ENCODE data around the gene SMIM11. TPM values are rescaled to one million over a fixed set of nuclear protein-coding genes. Genes with fewer than 3 reads are reported as not detected.
"Not testable (repeated sequence)": the region's sequence is repeated elsewhere in the genome, so short reads cannot be mapped to it uniquely, and the experiment has no call there.

Gene SMIM11
- total RNA-seq, 4 donors from 2014 or later: 0.34 to 7.7 (median 4.7) TPM

DNA sequence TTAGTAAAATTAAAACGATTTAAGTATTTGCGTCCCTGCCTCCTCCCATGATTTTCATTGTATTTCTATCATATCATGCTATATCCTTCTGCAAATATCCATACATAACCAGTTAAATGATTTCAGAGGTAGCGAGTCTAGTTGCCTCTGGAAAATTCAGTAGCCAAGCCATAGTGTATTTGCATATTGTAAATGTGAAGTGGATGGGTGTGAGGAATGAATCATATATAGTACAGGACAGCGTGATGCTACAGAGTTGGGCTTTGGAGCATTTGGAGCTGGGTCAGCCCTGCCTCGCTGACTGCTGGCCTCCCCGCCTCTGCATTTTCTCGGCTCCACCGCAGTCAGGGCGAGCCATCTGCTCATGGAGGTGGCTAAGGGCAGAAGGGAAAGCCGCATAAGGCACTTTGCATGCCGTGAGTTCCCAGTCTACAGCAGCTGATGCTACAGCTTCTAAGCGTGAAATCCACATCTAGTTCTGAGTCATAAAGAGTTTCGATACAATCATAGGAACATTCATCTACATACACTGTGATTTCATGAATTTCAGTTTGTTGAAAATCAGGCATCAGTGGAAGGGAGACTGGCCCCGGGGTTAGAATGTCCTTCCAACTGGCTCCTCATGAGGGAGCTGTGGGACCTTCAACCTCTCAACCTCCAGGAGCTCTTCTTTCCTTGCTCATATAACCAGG is 8.6 kb downstream of the SMIM11 start:
- WGBS, 2 donors: no CpG with 5 or more reads among the region's 14 CpGs
- DNase-seq (ENCODE audit: low spot score in 2 of 2); H3K4me3 ChIP-seq (ENCODE audit: low read depth, poor library complexity, severe bottlenecking); intact Hi-C loops (cut with DNase I; ENCODE audit: low total_unique reads): not testable (repeated sequence)

DNA sequence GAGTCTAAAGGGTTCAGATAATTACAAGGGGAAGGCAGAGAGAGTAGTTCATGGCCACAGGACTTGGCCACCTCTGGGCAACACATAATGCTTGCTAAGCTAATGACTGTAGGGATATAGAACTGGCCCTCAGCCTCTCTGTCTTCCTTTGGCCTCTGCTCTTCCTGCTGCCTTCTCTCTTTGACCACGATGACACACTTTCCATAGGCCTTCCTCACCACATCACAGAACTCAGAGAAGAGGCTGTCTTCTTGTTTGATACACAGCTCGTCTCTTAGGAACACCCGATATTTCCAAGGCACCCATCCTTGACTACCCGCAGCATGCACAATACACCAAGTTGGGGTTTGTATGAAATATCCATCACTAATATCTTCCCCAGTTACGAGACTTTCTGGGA is 25.2 kb downstream of the SMIM11 start:
- H3K4me3 ChIP-seq (ENCODE audit: low read depth, poor library complexity, severe bottlenecking); DNase-seq (ENCODE audit: low spot score in 2 of 2); intact Hi-C loops (cut with DNase I; ENCODE audit: low total_unique reads): not testable (repeated sequence)
- WGBS, 2 donors: no CpG with 5 or more reads among the region's 5 CpGs

DNA sequence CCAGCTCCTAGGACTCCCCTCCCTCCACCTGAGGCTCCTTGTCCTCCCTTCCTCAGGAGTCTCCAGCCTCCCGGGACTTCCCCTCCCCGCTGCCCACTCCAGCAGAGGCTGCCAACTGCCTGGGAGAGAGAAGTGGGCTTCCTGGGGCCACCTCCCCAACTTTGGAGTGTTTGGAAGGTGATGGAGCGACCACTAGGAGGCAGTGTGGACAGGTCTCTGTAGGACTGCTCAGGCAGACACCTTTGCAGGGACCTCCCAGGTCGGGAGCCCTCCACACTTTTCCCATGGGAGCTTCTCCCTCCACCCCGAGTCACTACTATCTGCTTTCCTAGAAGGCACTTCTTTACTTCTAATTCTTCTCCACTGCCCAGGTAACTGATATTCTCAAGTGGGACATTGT is 29.4 kb downstream of the SMIM11 start:
- DNase-seq (ENCODE audit: low spot score in 2 of 2); intact Hi-C loops (cut with DNase I; ENCODE audit: low total_unique reads); H3K4me3 ChIP-seq (ENCODE audit: low read depth, poor library complexity, severe bottlenecking): not testable (repeated sequence)
- no CpG with 5 or more reads among the region's 5 CpGs for WGBS, 2 donors

DNA sequence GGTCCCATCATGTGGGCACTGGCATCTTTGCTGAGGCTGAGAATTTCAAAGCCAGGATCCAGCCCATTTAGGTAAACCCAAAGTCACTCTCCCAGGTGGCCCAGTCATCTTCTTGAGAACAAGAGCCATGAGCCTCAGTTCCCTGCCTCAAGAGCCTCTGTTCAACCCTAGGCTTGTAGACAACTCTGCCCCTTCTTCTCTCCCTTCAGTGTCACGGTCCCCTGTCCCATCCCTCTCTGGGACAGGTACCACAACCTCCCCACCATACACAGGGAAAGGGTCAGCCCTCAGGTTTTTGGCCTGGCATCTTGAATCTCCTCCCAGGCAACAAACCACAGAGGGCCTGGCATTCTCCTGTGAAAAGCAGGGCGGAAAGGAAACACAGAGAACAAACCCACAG is 30.4 kb downstream of the SMIM11 start:
- DNase-seq (ENCODE audit: low spot score in 2 of 2); H3K4me3 ChIP-seq (ENCODE audit: low read depth, poor library complexity, severe bottlenecking); intact Hi-C loops (cut with DNase I; ENCODE audit: low total_unique reads): not testable (repeated sequence)
- no CpG with 5 or more reads among the region's 2 CpGs for WGBS, 2 donors

DNA sequence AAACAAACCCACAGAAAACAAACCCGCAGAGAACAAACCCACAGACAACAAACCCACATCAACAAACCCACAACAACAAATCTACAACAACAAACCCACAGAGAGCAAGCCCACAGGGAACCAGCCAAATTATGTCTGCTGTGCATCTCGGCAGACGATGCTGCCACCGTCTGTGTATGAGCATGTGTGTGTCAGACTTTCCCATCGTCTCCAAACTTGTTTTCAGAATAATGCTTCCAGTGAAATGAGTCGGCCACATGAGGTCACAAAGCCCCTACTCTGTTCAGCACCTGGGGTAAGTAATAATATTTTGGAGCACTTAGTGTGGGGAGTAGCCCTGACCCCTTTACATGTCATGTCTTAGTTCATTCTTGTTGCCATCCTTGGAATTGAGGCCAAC is 30.8 kb downstream of the SMIM11 start:
- no CpG with 5 or more reads among the region's 6 CpGs for WGBS, 2 donors
- H3K4me3 ChIP-seq (ENCODE audit: low read depth, poor library complexity, severe bottlenecking); DNase-seq (ENCODE audit: low spot score in 2 of 2); intact Hi-C loops (cut with DNase I; ENCODE audit: low total_unique reads): not testable (repeated sequence)

DNA sequence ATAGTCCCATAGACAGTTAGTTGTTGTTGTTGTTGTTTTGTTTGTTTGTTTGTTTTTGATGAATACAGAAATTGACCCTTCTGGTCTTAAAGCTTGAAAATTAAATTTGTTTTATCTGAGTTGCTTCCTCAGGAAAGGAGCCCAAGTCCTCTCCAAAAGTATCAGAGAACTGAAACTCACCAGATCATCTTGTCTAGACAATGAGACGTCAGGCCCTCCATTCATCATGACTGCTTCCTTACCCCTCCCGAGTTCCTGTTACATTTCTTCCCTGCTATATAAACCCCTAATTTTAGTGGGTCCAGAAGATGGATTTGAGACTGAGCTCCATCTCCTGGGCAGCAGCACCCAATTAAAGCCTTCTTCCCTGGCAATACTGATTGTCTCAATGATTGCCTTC is 31.4 kb downstream of the SMIM11 start:
- H3K4me3 ChIP-seq (ENCODE audit: low read depth, poor library complexity, severe bottlenecking); DNase-seq (ENCODE audit: low spot score in 2 of 2); intact Hi-C loops (cut with DNase I; ENCODE audit: low total_unique reads): not testable (repeated sequence)
- WGBS, 2 donors: no CpG with 5 or more reads among the region's 2 CpGs

DNA sequence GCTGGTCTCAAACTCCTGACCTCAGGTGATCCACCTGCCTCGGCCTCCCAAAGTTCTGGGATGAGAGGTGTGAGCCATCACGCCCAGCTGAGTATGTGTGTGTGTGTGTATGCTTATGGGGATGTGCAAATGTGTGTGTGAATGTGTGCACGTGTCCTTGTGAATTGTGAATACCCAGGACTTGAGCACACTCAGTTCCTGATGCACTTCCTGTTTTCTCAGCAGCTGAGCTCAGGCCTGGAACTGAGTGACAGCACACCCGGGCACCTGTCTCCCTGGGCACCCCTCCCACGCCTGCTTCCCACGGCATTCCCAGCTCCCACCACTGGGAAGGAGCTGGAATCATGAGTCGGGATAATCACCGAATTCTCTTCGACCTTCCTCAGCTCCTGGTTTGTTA is 32.0 kb downstream of the SMIM11 start:
- no CpG with 5 or more reads among the region's 9 CpGs for WGBS, 2 donors
- intact Hi-C loops (cut with DNase I; ENCODE audit: low total_unique reads); H3K4me3 ChIP-seq (ENCODE audit: low read depth, poor library complexity, severe bottlenecking); DNase-seq (ENCODE audit: low spot score in 2 of 2): not testable (repeated sequence)

DNA sequence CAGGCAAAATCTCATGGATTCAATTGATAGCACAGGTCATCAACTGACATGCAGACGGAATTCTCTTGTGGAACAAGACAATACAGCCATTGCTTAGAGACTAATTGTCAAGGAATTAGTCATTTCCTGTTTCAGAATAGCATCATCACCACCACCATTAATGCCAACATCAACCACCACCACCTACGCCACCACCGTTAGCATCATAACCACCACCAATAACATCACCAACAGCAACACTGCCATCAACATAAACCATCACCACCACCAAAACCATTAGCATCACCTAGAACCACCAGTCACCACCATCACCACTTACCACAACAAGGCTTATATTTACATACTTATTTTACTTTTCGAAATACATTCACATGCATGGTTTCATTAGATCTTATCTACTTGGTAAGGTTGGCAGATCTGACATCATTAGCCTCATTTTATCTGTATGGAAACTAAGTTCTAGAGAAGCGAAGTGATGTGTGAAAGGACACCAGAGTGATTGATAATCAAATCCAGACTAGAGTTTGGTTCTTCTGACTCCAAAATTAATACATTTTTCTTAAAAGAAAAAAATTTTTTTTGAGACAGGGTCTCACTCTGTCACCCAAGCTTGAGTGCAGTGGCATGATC is 42.3 kb downstream of the SMIM11 start:
- intact Hi-C loops (cut with DNase I; ENCODE audit: low total_unique reads); DNase-seq (ENCODE audit: low spot score in 2 of 2); H3K4me3 ChIP-seq (ENCODE audit: low read depth, poor library complexity, severe bottlenecking): not testable (repeated sequence)
- no CpG with 5 or more reads among the region's 5 CpGs for WGBS, 2 donors

DNA sequence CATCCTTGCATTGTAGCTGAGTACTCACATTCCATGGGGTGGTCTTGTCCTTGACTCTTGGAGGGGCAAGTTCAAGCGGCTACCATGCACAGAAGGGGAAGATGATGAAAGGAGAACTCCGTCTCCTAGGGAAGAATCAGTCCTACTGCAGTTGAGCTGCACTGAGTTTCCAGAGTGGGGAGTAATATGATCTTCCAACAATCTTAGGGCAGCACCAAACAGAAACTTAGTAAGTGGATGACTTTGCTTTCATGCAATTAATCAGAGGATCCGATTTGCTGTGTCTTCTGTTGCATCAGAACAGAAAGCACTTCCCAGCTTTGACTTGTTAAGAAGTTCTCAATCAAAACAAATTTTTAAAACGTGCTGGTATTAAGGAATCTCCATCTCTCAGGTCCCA is 48.5 kb downstream of the SMIM11 start, which contains the start of gene SMIM34:
Gene SMIM34, minus strand, starts transcription at position 147 of the 400 bp plus-strand sequence. Its CDS starts 112 bp downstream, at position 35.
- DNase-seq (ENCODE audit: low spot score in 2 of 2); intact Hi-C loops (cut with DNase I; ENCODE audit: low total_unique reads); H3K4me3 ChIP-seq (ENCODE audit: low read depth, poor library complexity, severe bottlenecking): not testable (repeated sequence)
- no CpG with 5 or more reads among the region's 4 CpGs for whole genome bisulfite sequencing, 2 donors

DNA sequence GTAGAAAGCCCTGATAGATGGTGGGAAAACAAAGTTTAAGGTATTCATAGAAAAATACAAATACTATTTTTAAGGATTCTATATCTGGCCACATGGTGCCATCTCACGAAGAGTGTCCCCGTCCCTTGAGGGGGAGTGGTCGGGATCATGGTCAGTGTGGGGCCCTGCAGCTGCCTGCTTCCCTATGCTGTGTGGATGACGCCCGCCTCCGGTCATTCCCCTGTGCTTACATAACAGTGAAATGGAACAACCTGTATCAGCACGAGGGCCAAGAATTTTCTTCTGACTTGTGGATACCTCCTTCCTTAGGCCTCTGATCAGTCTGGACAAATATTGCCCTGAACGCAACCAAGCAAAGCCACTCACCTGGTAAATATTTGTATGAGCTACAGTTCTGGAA is 52.0 kb downstream of the SMIM11 start:
- WGBS, 2 donors: no CpG with 5 or more reads among the region's 8 CpGs
- DNase-seq (ENCODE audit: low spot score in 2 of 2); intact Hi-C loops (cut with DNase I; ENCODE audit: low total_unique reads): not testable (repeated sequence)

DNA sequence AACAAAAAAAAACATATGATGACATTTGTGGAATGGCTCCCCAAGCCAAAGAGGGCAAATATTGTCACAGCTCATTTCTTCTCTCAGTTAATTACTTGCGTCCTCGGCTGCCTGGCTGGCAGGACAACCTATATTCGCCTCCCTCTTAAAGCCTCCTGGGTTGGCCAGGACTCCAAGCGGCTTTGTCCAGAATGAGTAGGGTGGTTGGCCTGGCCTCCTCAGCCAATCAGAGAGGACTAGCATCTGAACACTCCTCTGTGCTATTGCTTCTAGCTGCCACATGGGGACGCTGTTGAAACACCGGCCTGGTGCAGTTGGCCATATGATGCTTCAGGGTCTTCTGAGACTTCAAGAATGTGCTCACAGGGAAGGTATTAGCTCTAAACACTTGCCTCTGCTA is 53.1 kb downstream of the SMIM11 start:
- no CpG with 5 or more reads among the region's 6 CpGs for WGBS, 2 donors
- H3K4me3 ChIP-seq (ENCODE audit: low read depth, poor library complexity, severe bottlenecking); DNase-seq (ENCODE audit: low spot score in 2 of 2); intact Hi-C loops (cut with DNase I; ENCODE audit: low total_unique reads): not testable (repeated sequence)

More for the DNA sequence above, 52.0 kb downstream of the SMIM11 start:
- not testable (repeated sequence) for H3K4me3 ChIP-seq (ENCODE audit: low read depth, poor library complexity, severe bottlenecking)

DNA sequence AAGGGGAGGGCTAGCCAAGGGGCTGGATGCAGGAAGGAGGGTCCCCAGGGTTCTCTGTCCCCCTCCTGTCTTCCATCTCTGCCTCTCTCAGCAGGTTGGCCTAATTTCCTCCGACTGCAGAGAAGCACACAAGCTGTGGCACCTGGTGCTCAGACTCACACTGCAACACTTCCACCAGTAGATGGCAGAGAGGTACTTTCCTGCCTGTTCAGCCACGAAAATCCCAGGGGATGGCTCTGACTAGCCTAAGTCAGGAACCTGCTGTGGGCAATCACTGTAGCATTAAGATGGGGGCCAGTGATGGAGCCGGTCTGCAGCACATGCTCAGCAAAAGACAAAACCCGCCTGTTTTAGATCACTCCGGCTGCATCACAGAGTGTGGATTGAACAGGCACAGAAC is 54.4 kb downstream of the SMIM11 start:
- intact Hi-C loops (cut with DNase I; ENCODE audit: low total_unique reads); H3K4me3 ChIP-seq (ENCODE audit: low read depth, poor library complexity, severe bottlenecking); DNase-seq (ENCODE audit: low spot score in 2 of 2): not testable (repeated sequence)
- WGBS, 2 donors: no CpG with 5 or more reads among the region's 5 CpGs

Other genes starting within 250 kb of the SMIM11 start
- not detected for gene KCNE2, start 11.5 kb upstream of the SMIM11 start, total RNA-seq
- gene SMIM34, start 48.4 kb downstream of the SMIM11 start, total RNA-seq: under 1 TPM in 1 of 4 donors, not detected in 3; 0.59 TPM
- 1 to 10 TPM in 1 of 4 donors, under 1 TPM in 3; 0.13 to 1.4 (median 0.64) TPM for gene KCNE1, start 136.7 kb downstream of the SMIM11 start, total RNA-seq
- gene RCAN1, start 239.6 kb downstream of the SMIM11 start, total RNA-seq: 10 to 100 TPM; 18.8 to 29.0 (median 19.4) TPM